HAP-1 (cell line): ENCODE results near the gene CAMK1D.

Experiments
- DNase-seq, 2 experiments: peaks; one replicate each; pipeline ENCODE4 v3.0.0-alpha.2; 2016 to 2020; ENCODE audit warnings: low spot score in 2 of 2
- H3K27me3 ChIP-seq: fragments of 250-450 bp; sonication (Bioruptor Pico); 2 replicates; pipeline ENCODE4 v1.5.1; 2020; ENCODE audit warnings: low read depth, mild to moderate bottlenecking, moderate library complexity
- H3K36me3 ChIP-seq: fragments of 250-450 bp; sonication (Bioruptor Pico); replicated peaks from 2 replicates; pipeline ENCODE4 v1.5.1; 2020; ENCODE audit warnings: mild to moderate bottlenecking
- H3K4me1 ChIP-seq: fragments of 250-450 bp; sonication (Bioruptor Pico); 2 replicates; pipeline ENCODE4 v1.5.1; 2020; ENCODE audit warnings: mild to moderate bottlenecking
- H3K4me3 ChIP-seq: fragments of 250-450 bp; sonication (Bioruptor Pico); 2 replicates; pipeline ENCODE4 v1.5.1; 2020; ENCODE audit warnings: mild to moderate bottlenecking, moderate library complexity
- H3K9me3 ChIP-seq: fragments of 250-450 bp; sonication (Bioruptor Pico); 2 replicates; pipeline ENCODE4 v1.5.1; 2020; ENCODE audit warnings: mild to moderate bottlenecking, moderate library complexity
- in situ Hi-C: fragments of 300-500 bp; cut with MboI; formaldehyde crosslinking; loops from 3 replicates; pipeline ENCODE4 v1.14.3; 2020; ENCODE audit warnings: low sequenced_read_pairs, inconsistent platforms, mixed read lengths

The CAMK1D gene

GRCh38 chr10:12832096-12832495 lies 482.7 kb downstream of the CAMK1D start:
- Histone ChIP-seq H3K9me3 (no peaks in the 10 kb centered on the region), H3K4me3 (no peak overlapping the region), H3K27me3 (no peaks in the 10 kb centered on the region), H3K36me3 (no peaks in the 10 kb centered on the region), H3K4me1 (no peaks in the 10 kb centered on the region)
- in situ Hi-C loops: no loop called here
- no peak for DNase-seq

DNA sequence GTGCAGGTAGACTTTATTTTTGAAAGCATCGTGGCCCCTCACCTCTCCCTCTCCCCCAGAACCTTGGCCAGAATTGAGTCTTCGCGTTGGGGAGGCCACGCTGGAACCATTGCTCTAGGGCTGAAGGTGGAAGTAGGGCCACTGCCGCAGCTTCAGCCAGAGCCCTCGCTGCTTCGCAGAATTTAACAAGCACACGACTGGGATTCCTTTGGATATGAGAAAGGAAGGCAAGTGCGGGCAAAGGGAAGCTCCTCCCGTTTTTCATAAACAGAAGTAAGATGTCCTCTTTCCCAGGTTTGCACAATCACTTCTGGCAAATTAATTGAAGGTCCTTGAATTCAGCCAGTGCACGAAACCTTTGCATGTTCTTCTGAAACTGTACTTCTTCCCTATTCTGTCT lies 484.1 kb downstream of the CAMK1D start:
- no peaks in the 10 kb centered on the region for H3K9me3 ChIP-seq
- in situ Hi-C loops: no loop called here
- no peaks in the 10 kb centered on the region for H3K27me3 ChIP-seq
- H3K36me3 ChIP-seq: no peaks in the 10 kb centered on the region
- H3K4me3 ChIP-seq: no peak overlapping the region
- no peaks in the 10 kb centered on the region for H3K4me1 ChIP-seq
- no peak for DNase-seq

DNA sequence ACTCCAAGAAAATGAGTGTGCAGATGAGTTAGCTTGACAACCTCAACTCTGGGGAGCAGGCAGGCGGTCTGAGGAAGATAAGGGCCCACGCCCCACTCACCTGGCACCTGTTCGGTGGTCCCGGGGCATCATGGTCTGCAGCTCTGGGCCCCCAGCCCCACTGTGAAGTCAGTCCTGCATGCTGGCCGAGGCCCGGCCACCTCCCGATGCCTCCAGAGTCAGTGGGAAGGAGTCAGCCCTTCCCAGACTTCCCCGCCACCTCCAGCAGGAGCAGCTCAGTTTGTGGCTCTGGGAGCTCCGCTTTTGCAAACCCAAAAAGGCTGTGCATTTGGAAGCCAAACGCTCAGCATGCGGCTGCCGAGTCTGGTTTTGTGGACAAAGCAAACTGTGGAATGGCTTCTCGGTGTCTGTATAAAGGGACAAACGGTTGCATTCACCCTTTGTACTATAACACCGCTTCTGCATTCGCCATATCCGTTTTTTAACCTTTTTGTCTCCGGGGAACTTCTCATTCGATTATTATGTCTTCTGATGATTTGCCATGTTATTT lies 484.8 kb downstream of the CAMK1D start:
- no peaks in the 10 kb centered on the region for H3K9me3 ChIP-seq
- no peaks in the 10 kb centered on the region for H3K4me1 ChIP-seq
- no peak overlapping the region for H3K4me3 ChIP-seq
- H3K36me3 ChIP-seq: no peaks in the 10 kb centered on the region
- DNase-seq: no peak
- in situ Hi-C loops: no loop called here
- no peaks in the 10 kb centered on the region for H3K27me3 ChIP-seq

DNA sequence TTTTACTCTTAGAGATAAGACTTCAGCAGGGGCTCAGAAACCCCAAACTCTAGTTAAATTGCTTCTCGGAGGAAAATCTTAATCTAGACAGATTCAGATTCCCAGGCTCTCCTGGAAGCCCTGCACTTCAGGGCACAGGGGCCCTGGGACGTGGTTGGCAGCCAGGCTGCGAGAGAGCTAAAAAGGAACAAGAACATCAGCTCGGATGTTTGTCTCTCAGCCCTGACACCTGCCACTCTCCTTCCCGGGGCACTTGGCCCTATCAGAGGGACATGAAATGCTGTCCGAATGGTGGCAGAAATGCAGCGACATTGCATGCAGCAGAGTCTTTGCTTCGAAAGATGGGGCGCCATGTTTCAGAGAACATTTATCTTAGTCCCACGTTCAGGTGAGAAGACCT lies 485.4 kb downstream of the CAMK1D start:
- Histone ChIP-seq H3K36me3 (no peaks in the 10 kb centered on the region), H3K4me3 (no peak overlapping the region), H3K27me3 (no peaks in the 10 kb centered on the region), H3K9me3 (no peaks in the 10 kb centered on the region), H3K4me1 (no peaks in the 10 kb centered on the region)
- in situ Hi-C loops: no loop called here
- DNase-seq: no peak

DNA sequence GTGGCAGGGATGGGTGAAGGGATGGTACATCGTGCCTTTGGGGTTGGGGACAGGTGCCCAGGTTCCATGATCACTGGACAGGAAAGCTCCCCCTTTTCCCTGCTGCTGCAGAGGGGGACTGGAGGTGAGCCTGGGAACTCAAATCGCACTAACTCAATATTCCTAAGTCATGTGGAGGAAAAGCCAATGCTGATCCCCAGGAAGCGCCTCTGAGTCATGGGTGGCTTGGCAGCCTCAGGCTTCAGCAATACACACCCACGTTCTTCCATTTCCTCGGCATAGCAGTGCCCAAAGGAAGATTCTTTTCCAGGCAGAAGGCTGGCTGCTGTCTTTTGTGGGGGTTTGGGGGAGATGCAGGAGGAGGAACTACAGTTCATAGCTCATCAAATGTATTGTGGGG lies 486.4 kb downstream of the CAMK1D start:
- H3K4me3 ChIP-seq: no peak overlapping the region
- no peaks in the 10 kb centered on the region for H3K27me3 ChIP-seq
- in situ Hi-C loops: no loop called here
- no peaks in the 10 kb centered on the region for H3K36me3 ChIP-seq
- no peaks in the 10 kb centered on the region for H3K9me3 ChIP-seq
- no peaks in the 10 kb centered on the region for H3K4me1 ChIP-seq
- no peak for DNase-seq

DNA sequence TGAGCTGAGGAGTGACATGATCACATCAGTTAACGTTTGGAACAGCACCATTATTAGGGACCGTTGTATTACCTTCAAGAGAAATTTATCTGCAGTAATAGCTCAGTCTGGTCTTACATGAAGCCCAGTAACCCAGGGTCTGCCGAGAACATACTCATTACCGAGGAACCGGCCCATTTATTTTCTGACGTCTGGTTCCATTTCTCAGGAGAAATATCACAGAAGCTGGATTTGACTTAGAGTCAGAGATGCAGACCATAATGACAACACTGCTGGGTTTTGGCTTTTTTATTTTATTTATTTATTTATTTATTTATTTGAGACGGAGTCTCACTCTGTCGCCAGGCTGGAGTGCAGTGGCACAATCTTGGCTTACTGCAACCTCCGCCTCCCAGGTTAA lies 489.0 kb downstream of the CAMK1D start:
- no peak for DNase-seq
- Histone ChIP-seq H3K27me3 (no peaks in the 10 kb centered on the region), H3K4me3 (no peak overlapping the region), H3K36me3 (no peaks in the 10 kb centered on the region), H3K4me1 (no peaks in the 10 kb centered on the region), H3K9me3 (no peaks in the 10 kb centered on the region)
- in situ Hi-C loops: no loop called here

DNA sequence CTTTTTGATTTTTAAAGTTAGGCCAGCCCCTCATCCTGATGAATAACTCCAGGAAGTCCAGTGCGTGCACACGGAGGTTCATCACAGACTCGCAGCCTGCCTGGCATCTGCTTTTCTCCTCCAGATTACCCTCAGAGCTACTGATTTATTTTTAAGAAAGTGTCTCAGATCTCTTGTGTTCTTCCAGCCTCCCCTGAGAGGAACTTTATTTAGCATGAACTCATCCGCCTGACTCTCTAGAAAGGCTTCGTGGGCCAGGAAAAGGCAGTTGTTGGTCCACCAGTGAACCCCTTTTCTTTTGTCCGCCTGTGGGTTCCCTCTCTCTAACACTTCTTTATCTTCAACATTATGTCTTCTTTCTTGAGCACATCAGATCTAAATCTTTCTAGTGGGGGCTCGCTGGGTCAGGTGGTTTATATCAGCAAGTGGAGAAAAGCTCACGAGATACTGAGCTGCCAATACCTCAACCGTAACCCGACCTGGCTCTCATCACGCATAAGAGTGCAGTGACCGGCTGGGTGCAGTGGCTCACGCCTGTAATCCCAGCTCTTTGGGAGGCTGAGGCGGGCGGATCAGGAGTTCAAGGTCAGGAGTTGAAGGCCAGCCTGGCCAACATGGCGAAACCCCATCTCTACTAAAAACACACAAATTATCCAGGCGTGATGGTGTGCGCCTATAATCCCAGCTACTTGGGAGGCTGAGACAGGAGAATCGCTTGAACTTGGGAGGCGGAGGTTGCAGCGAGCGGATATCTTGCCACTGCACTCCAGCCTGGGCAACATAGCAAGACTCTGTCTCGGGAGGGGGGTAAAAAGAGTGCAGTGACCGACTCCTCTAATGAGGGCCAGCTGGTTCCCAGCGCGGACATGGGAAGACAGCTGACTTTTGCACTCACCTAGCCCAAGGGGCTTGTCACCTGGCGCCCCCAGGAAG lies 489.9 kb downstream of the CAMK1D start:
- H3K4me1 ChIP-seq: no peaks in the 10 kb centered on the region
- in situ Hi-C loops: no loop called here

GRCh38 chr10:12839941-12840611 lies 490.7 kb downstream of the CAMK1D start:
- H3K27me3 ChIP-seq: no peaks in the 10 kb centered on the region
- in situ Hi-C loops: no loop called here
- H3K36me3 ChIP-seq: no peaks in the 10 kb centered on the region
- H3K9me3 ChIP-seq: no peaks in the 10 kb centered on the region
- H3K4me1 ChIP-seq: no peaks in the 10 kb centered on the region; the same call in 1 of the 2 replicates
- H3K4me3 ChIP-seq: no peak overlapping the region
- DNase-seq: no peak

More for the DNA sequence above, 489.9 kb downstream of the CAMK1D start:
- no peaks in the 10 kb centered on the region for H3K27me3 ChIP-seq
- no peak for DNase-seq
- no peaks in the 10 kb centered on the region for H3K36me3 ChIP-seq
- no peaks in the 10 kb centered on the region for H3K9me3 ChIP-seq
- H3K4me3 ChIP-seq: no peak overlapping the region

GRCh38 chr10:12841426-12841825 lies 492.1 kb downstream of the CAMK1D start:
- no peaks in the 10 kb centered on the region; the same call in 1 of the 2 replicates for H3K4me1 ChIP-seq
- H3K27me3 ChIP-seq: no peaks in the 10 kb centered on the region
- no peaks in the 10 kb centered on the region for H3K9me3 ChIP-seq
- in situ Hi-C loops: no loop called here
- no peak overlapping the region for H3K4me3 ChIP-seq
- no peak for DNase-seq
- no peaks in the 10 kb centered on the region for H3K36me3 ChIP-seq

DNA sequence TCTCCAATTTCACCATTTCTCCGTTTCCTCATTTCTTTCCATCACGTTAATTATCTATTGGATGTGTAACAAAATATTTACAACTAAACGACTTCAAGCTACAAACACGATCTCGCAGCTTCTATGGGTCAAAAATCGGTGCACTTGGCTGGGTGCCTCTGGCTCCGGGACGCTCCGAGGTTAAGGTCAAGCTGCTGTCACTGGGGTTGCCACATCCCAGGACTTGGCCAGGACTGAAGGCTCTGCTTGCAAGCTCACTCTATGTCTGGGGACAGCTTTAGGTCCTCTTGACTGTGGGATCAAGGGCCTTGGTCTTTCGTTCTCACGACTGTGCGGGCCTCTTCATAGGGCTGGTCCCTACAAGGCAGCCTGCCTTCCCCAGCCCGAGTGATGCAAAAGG lies 492.5 kb downstream of the CAMK1D start:
- in situ Hi-C loops: no loop called here
- Histone ChIP-seq H3K36me3 (no peaks in the 10 kb centered on the region), H3K9me3 (no peaks in the 10 kb centered on the region), H3K4me3 (no peak overlapping the region), H3K27me3 (no peaks in the 10 kb centered on the region), H3K4me1 (no peaks in the 10 kb centered on the region; the same call in 1 of the 2 replicates)
- no peak for DNase-seq

GRCh38 chr10:12842310-12842709 lies 493.0 kb downstream of the CAMK1D start:
- in situ Hi-C loops: no loop called here
- H3K36me3 ChIP-seq: no peaks in the 10 kb centered on the region
- no peaks in the 10 kb centered on the region; the same call in 1 of the 2 replicates for H3K4me1 ChIP-seq
- H3K9me3 ChIP-seq: no peaks in the 10 kb centered on the region
- DNase-seq: no peak
- H3K4me3 ChIP-seq: no peak overlapping the region
- H3K27me3 ChIP-seq: no peaks in the 10 kb centered on the region

GRCh38 chr10:12843296-12843945 lies 494.1 kb downstream of the CAMK1D start:
- in situ Hi-C loops: no loop called here
- Histone ChIP-seq H3K4me3 (no peak overlapping the region), H3K9me3 (no peaks in the 10 kb centered on the region), H3K4me1 (no peaks in the 10 kb centered on the region; the same call in 1 of the 2 replicates), H3K27me3 (no peaks in the 10 kb centered on the region), H3K36me3 (no peaks in the 10 kb centered on the region)
- DNase-seq: no peak

DNA sequence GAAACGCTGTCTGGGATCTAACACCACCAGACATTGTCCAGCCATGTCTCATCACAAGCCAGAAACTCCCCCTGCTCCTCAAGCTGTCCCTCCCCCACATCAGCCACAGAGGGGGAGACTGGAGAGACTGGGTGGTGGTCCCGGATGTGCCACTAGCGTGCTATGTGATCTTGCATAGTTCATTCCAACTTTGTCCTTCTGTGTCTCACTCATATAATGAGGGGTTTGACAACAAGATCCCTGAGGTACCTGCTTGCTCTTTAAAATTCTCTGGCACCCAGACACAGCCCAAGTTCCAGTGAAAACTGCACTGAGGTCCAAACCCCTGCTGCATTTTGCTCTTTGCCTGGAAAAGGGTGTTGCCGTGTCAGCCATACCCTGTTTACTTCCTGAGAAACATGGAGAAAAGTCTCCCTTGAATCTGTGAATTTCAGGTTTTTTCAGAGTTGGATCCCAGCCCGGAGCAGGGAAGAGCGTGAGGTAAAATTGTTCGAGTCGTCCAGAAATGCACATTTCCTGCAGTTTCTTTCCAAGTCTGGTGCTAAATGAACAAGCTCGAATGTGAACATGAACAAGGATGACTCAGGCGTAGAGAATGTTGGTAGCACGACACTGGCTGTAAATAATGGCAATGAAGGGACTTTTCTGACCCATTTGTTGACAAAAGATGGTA lies 495.6 kb downstream of the CAMK1D start:
- DNase-seq: no peak
- Histone ChIP-seq H3K4me3 (no peak overlapping the region), H3K4me1 (no peaks in the 10 kb centered on the region; the same call in 1 of the 2 replicates), H3K9me3 (no peaks in the 10 kb centered on the region), H3K36me3 (no peaks in the 10 kb centered on the region), H3K27me3 (no peaks in the 10 kb centered on the region)
- in situ Hi-C loops: no loop called here
